Spleen (tissue), 11 donors: ENCODE measurements around the gene RPEL1. TPM values are rescaled to one million over a fixed set of nuclear protein-coding genes. Genes with fewer than 3 reads are reported as not detected.
"Not testable (repeated sequence)": the region's sequence is repeated elsewhere in the genome, so short reads cannot be mapped to it uniquely, and the experiment has no call there.

Experiments
- DNase-seq: peaks from one replicate; pipeline ENCODE4 v3.0.0-alpha.2; 2020
- H3K27ac ChIP-seq, 8 donors: fragments of 200-600 bp; sonication (generic) in 7 of 8; 1 replicate in 4 of 8; 2 replicates in 4 of 8; pipeline versions ENCODE4 v1.5.0 to v1.8.0; 2016 to 2021; ENCODE audit warnings: inconsistent platforms in 4 of 8, mild to moderate bottlenecking in 4 of 8, moderate library complexity in 1 of 8
- H3K27me3 ChIP-seq, 7 donors: fragments of 200-600 bp; sonication (generic) in 6 of 7; replicated peaks in 1 of 7; 1 replicate in 4 of 7; 2 replicates in 3 of 7; pipeline versions ENCODE4 v1.5.0 to v1.8.0; 2016 to 2021; ENCODE audit warnings: inconsistent platforms in 3 of 7, mild to moderate bottlenecking in 1 of 7
- H3K36me3 ChIP-seq, 6 donors: fragments of 200-600 bp; sonication (generic) in 5 of 6; 1 replicate in 4 of 6; 2 replicates in 2 of 6; pipeline versions ENCODE4 v1.5.0 to v1.8.0; 2016 to 2021; ENCODE audit warnings: inconsistent platforms in 2 of 6
- H3K4me1 ChIP-seq, 6 donors: fragments of 200-600 bp; sonication (generic) in 5 of 6; 1 replicate in 3 of 6; 2 replicates in 3 of 6; pipeline versions ENCODE4 v1.5.0 to v1.8.0; 2016 to 2021; ENCODE audit warnings: inconsistent platforms in 3 of 6
- H3K4me3 ChIP-seq, 8 donors: fragments of 200-600 bp; sonication (generic) in 7 of 8; 1 replicate in 4 of 8; 2 replicates in 4 of 8; pipeline versions ENCODE4 v1.5.0 to v1.8.0; 2016 to 2021; ENCODE audit warnings: inconsistent platforms in 4 of 8, mild to moderate bottlenecking in 4 of 8, moderate library complexity in 2 of 8
- H3K9me3 ChIP-seq, 8 donors: fragments of 200-600 bp; sonication (generic) in 7 of 8; 1 replicate in 4 of 8; 2 replicates in 4 of 8; pipeline versions ENCODE4 v1.5.0 to v1.8.0; 2016 to 2021; ENCODE audit warnings: inconsistent platforms in 4 of 8
- POLR2A ChIP-seq, 3 donors: fragments of 450-650 bp; IDR thresholded peaks; one replicate each; pipeline ENCODE4 v1.5.1; 2017; ENCODE audit warnings: antibody characterized with exemption in 3 of 3, mild to moderate bottlenecking in 1 of 3
- POLR2AphosphoS5 ChIP-seq, 3 donors: sonication (generic); formaldehyde crosslinking; IDR thresholded peaks; one replicate each; pipeline ENCODE4 v1.5.1; 2017; ENCODE audit warnings: antibody characterized with exemption in 3 of 3
- WGBS, 5 donors: extraction: QIAGEN DNeasy Blood & Tissue Kit in 3 of 5; methylation state at CpG; one replicate each; pipeline versions ENCODE4 v1.1.5 to v1.1.7; 2013 to 2018; 5-methylcytosine and 5-hydroxymethylcytosine counted together
- intact Hi-C: fragments of 100-400 bp; cut with DNase I; formaldehyde crosslinking; loops from one replicate; pipeline ENCODE4 v1.15.0; 2023; ENCODE audit warnings: low total_unique reads
- polyA plus RNA-seq, 3 donors: library from polyadenylated mRNA; stranded (reverse); fragments of 200-250 nt; gene quantifications; one replicate each; pipeline ENCODE4 v1.2.1, GENCODE V29; 2013
- total RNA-seq, 7 donors: library from RNA; depleted of rRNA in 3 of 7; stranded (reverse); fragments of >200 nt in 3 of 7; fragmentation: NEBNext Ultra II Directional in 4 of 7; extraction: Animal tissue kit (Norgen Biotek cat#: 25700) in 4 of 7; gene quantifications; one replicate each; pipeline versions ENCODE4 v1.1.0 to v1.2.1, GENCODE V29; 2016 to 2021
- TF ChIP-seq, protein P1 (sequence below), 11 experiments: fragments of 200-600 bp in 7 of 11; fragments of 450-650 bp in 4 of 11; sonication (generic) in 4 of 11; IDR thresholded peaks in 8 of 11; conservative IDR thresholded peaks in 3 of 11; 1 replicate in 7 of 11; 2 replicates in 4 of 11; pipeline versions ENCODE4 v1.4.0 to v1.8.0; 2016 to 2021; ENCODE audit warnings: antibody characterized with exemption in 11 of 11, inconsistent platforms in 4 of 11, mild to moderate bottlenecking in 1 of 11
- donor health status: healthy with polysubstance abuse.
- donor health status: DM: no; HTN: no; CAD: no; lungs with moderate emphysema.
- donor health status: DM: no; HTN: no; CAD: no.
- donor health status: Bipolar disorder and iron deficiency.
- donor health status: healthy.
- donor health status: DM: no; HTN: no; CAD: no.
- donor health status: DM: yes; HTN: yes; CAD: no.

Gene RPEL1
- total and polyA plus RNA-seq, 10 donors, result 0.23 TPM; not detected in 9

DNA sequence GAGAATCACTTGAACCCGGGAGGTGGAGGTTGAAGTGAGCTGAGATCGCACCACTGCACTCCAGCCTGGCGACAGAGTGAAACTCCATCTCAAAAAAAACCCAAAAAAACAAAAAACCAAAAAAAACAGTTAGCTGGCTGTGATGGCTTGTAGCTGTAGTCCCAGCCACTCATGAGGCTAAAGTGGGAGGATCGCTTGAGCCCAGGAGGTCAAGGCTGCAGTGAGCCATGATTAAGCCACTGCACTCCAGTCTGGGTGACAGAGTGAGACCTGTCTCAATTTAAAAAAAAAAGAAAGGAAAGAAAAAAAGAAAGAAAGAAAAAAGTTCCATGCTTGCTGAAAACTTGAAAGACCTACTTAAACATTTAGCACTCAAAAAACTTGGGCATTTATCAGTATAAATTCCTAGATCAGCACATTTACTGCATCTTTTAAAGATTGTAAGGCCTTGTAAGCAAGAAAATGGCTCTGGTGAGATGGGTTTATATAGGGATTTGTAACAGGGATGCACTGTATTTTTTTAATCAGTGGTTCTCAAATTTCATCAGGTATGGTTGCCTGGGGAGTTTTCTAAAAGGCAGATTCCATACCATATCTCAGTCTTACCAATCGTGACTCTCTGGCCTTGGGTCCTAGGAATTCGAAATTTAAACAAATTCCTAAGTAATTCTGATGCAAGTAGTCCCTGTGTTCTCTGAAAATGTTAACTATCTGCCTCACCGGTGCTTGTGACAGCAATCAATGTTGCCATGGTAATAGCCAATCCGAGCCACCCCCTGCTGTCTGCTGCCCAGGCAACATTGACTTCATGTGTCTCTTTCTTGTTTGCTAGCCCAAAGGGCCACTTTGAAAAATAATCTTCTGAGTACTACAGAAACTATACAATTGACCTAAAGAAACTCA, 41.1 kb upstream of the RPEL1 start:
- H3K27ac ChIP-seq, result no peak overlapping the region
- 78 to 86% (median 82%) methylated on average over 8 of the region's 8 CpGs for WGBS, 5 donors
- H3K9me3 ChIP-seq, result peaks cover 0 to 24% (median 9%) of the 10 kb centered on the region in 8 donors
- TF ChIP-seq POLR2A (IDR thresholded peaks at IDR 0.05), result no peak
- no peak for DNase-seq
- no peaks in the 10 kb centered on the region for H3K36me3 ChIP-seq
- peaks cover 0 to 17% (median 0%) of the 10 kb centered on the region in 6 donors for H3K4me1 ChIP-seq
- no peaks in the 10 kb centered on the region for H3K27me3 ChIP-seq
- no peak overlapping the region for H3K4me3 ChIP-seq
- intact Hi-C loops, result no loop called here

GRCh38 chr10:103205401-103205800, 40.3 kb upstream of the RPEL1 start:
- H3K27me3 ChIP-seq, H3K4me1 ChIP-seq, DNase-seq, intact Hi-C loops, H3K27ac ChIP-seq, H3K36me3 ChIP-seq, H3K4me3 ChIP-seq: not testable (repeated sequence)
- WGBS, 5 donors, result 71 to 89% (median 84%) methylated on average over 4 of the region's 4 CpGs
- peaks cover under 1 to 32% (median 17%) of the 10 kb centered on the region in 8 donors for H3K9me3 ChIP-seq

- H3K4me1 ChIP-seq, H3K36me3 ChIP-seq, H3K4me3 ChIP-seq, DNase-seq, H3K27ac ChIP-seq, H3K27me3 ChIP-seq, intact Hi-C loops: not testable (repeated sequence)
- WGBS, 5 donors, result 79 to 92% (median 82%) methylated on average over 3 of the region's 3 CpGs
- peaks cover 3 to 45% (median 29%) of the 10 kb centered on the region in 8 donors for H3K9me3 ChIP-seq
Measured at GRCh38 chr10:103206715-103207114, 39.0 kb upstream of the RPEL1 start.

DNA sequence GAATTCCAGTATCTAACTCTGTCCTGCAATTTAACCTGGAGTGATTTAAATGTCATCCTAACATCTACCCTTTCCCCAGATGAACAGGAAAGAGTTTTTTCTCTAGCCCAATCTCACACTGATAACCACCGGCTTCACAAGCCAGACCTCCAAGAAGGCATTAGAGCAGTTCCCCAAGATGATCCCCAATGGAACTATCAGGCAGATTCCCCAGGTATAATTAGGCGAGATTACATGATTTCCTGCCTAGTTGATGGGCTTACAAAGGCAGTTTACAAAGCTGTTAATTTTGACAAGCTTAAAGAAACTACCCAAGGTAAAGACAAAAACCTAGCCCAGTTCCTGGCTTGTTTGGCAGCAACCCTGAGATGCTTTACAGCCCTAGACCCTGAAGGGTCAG, 38.5 kb upstream of the RPEL1 start:
- no peak overlapping the region for H3K4me3 ChIP-seq
- intact Hi-C loops, result no loop called here
- TF ChIP-seq POLR2A (IDR thresholded peaks at IDR 0.05), result no peak
- TF ChIP-seq, protein P1, sequence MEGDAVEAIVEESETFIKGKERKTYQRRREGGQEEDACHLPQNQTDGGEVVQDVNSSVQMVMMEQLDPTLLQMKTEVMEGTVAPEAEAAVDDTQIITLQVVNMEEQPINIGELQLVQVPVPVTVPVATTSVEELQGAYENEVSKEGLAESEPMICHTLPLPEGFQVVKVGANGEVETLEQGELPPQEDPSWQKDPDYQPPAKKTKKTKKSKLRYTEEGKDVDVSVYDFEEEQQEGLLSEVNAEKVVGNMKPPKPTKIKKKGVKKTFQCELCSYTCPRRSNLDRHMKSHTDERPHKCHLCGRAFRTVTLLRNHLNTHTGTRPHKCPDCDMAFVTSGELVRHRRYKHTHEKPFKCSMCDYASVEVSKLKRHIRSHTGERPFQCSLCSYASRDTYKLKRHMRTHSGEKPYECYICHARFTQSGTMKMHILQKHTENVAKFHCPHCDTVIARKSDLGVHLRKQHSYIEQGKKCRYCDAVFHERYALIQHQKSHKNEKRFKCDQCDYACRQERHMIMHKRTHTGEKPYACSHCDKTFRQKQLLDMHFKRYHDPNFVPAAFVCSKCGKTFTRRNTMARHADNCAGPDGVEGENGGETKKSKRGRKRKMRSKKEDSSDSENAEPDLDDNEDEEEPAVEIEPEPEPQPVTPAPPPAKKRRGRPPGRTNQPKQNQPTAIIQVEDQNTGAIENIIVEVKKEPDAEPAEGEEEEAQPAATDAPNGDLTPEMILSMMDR (IDR thresholded peaks at IDR 0.05 in 8 of 11, conservative IDR thresholded peaks at IDR 0.05 in 3 of 11), result no peak
- TF ChIP-seq POLR2AphosphoS5 (IDR thresholded peaks at IDR 0.05), result no peak
- H3K27me3 ChIP-seq, result no peaks in the 10 kb centered on the region
- no peak overlapping the region for H3K27ac ChIP-seq
- H3K9me3 ChIP-seq, result peaks cover 3 to 50% (median 29%) of the 10 kb centered on the region in 8 donors
- DNase-seq, result no peak
- peaks cover 0 to 4% (median 0%) of the 10 kb centered on the region in 6 donors for H3K4me1 ChIP-seq
- 41 to 86% (median 76%) methylated on average over 2 of the region's 2 CpGs for WGBS, 5 donors
- no peaks in the 10 kb centered on the region for H3K36me3 ChIP-seq

- H3K9me3 ChIP-seq, result peaks cover 3 to 52% (median 29%) of the 10 kb centered on the region in 8 donors
- H3K4me3 ChIP-seq, H3K27me3 ChIP-seq, H3K27ac ChIP-seq, DNase-seq, intact Hi-C loops, H3K36me3 ChIP-seq, H3K4me1 ChIP-seq: not testable (repeated sequence)
- 65 to 100% (median 77%) methylated on average over 3 of the region's 3 CpGs for WGBS, 5 donors
Measured at GRCh38 chr10:103207643-103208042, 38.0 kb upstream of the RPEL1 start.

DNA sequence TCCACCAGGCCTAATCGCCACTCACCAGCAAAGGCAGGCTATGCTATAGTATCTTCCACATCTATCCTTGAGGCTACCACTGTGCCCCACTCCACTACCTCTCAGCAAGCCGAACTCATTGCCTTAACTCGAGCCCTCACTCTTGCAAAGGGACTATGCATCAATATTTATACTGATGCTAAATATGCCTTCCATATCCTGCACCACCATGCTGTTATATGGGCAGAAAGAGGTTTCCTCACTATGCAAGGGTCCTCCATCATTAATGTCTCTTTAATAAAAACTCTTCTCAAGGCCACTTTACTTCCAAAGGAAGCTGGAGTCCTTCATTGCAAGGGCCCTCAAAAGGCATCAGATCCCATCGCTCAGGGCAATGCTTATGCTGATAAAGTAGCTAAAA, 35.4 kb upstream of the RPEL1 start:
- H3K4me3 ChIP-seq, H3K27me3 ChIP-seq, DNase-seq, intact Hi-C loops, H3K36me3 ChIP-seq, H3K4me1 ChIP-seq, H3K27ac ChIP-seq: not testable (repeated sequence)
- peaks cover 3 to 52% (median 29%) of the 10 kb centered on the region in 8 donors for H3K9me3 ChIP-seq
- WGBS, 5 donors, result 76 to 94% (median 89%) methylated on average over 4 of the region's 4 CpGs
